HG03378 (cell line): Measurements from ENCODE around the gene LTC4S.
"Not testable (repeated sequence)": the region's sequence is repeated elsewhere in the genome, so short reads cannot be mapped to it uniquely, and the experiment has no call there.

Experiments
- ATAC-seq: cut with Tn5 transposase; IDR thresholded peaks from one replicate; pipeline ENCODE4 v1.9.1; 2021; ENCODE audit warnings: mild to moderate bottlenecking, moderate library complexity; ENCODE audit not compliant: unreplicated experiment

The LTC4S gene

DNA sequence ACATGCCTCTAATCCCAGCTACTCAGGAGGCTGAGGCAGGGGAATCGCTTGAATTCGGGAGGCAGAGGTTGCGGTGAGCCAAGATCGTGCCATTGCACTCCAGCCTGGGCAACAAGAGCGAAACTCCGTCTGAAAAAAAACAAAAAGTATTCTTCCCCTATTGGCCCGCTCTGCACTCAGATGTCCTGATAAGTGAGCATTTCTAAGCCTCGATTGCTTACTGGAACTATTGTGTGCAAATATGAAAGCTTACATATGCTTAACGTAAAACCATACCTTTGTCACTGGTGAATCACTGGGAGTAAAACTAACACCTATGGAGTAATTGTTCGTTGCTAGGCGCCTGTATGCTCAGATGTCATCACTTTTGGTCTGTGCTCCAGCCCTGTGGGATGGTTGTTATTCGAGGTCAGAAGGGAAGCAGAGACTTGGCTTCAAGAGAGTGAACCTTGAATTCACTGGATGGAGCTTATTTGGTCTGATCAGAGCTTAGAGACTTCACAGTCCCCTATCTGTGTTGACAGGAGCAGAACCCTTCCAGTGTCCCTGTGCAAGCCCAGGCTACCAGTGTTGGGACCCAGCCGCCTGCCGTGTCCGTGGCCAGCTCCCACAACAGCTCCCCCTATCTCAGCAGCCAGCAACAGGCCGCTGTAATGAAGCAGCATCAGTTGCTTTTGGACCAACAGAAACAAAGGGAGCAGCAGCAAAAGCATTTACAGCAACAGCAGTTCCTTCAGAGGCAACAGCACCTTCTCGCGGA, 25.3 kb upstream of the LTC4S start:
- ATAC-seq: no peak

DNA sequence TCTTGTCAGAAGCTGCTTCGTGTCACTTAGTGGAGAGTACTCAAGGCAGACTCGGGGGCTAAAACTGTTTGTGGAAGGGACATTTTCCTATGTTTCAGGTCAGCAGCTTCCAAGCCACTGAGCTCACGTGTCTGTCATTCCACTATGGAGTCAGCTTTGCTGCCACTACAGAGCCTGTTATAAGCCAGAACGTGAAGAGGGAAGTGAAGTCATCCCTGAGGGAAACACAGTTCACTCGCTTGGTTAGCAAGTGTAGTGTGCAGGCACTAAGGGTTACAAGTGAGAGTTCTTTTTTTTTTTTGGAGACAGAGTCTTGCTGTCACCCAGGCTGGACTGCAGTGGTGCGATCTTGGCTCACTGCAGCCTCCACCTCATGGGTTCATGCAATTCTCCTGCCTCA, 24.5 kb upstream of the LTC4S start:
- ATAC-seq: no peak

DNA sequence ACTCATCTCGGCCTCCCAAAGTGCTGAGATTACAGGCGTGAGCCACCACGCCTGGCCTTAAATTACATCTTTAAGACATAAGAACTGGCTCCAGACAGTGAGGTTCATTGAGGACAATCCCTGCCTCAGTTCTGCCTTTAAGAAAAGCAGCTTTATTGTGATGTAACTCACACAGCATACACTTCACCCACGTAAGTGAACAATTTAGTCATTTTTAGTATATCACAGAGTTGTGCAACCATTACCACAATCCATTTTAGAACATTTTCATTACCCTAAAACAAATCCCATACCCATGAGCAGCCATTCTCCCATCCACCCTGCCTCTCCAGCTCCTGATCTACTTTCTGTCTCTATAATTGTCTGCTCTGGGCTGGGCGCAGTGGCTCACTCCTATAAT, 24.0 kb upstream of the LTC4S start:
- ATAC-seq: no peak

DNA sequence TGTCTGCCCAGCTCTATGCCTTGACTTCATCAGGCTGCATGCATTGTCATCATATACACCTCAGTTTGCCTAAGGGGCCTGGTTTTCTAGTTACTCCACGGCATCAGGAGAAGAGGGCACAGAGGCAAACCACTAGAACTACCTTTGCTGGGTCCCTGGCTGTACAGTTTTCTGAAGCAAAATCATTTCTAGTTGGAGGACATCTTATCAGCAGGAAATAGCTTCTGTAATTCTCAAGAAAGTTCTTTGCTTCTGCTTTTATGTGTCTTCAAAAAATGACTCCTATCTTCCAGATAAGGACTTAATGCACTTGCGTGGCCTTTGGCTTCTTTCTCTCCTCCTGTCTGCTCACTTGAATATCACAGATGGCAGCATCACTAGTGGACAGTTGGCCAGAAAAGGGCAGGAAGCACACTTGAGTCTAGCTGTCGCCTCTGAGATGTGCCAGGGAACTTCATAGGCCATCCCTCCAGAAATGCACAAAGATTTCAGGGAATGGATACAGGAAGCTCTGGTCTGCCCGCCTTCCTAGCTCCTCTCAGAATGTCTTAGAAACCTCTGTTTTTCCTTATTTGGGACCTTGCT, 22.4 kb upstream of the LTC4S start:
- no peak for ATAC-seq

DNA sequence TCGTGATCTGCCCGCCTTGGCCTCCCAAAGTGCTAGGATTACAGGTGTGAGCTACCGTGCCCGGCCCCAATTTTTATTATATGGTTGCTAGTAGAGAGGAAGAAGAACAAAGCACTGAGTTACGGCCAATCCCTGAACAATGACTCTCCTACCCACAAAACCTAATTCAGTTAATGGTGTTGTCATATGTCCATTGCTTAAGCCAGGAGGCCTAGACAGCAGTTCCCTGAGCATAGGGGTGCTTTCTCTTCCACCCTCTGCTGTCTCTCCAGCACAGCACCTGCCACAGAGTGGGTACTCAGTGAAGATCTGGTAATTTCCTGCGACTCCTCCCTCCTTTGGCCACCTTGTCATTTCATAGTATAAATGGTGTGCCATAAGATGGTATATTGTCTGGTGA, 21.4 kb upstream of the LTC4S start:
- no peak for ATAC-seq

DNA sequence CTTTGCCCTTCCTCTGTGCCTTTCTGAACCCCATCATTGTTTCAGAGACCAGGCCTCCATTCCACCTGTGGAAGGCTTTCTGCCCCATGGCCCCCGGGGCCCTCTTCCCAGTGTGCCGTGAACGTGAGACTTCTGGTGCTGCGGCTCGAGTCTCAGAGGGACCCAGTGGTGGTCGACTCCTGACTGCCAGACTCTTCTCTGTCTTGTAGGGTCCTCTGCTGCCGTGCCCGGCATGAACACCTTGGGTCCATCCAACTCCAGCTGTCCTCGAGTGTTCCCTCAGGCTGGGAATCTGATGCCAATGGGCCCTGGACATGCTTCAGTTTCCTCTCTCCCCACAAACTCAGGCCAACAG, 20.1 kb upstream of the LTC4S start:
- ATAC-seq: no peak

DNA sequence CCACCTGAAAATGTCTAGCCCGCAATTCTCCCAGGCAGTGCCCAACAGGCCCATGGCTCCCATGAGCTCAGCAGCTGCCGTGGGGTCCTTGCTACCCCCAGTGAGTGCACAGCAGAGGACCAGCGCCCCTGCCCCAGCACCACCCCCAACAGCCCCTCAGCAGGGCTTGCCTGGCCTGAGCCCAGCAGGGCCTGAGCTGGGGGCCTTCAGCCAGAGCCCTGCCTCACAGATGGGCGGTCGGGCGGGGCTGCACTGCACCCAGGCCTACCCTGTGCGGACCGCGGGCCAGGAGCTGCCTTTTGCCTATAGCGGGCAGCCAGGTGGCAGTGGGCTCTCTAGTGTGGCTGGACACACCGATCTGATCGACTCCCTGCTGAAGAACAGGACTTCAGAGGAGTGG, 19.3 kb upstream of the LTC4S start:
- no peak for ATAC-seq

DNA sequence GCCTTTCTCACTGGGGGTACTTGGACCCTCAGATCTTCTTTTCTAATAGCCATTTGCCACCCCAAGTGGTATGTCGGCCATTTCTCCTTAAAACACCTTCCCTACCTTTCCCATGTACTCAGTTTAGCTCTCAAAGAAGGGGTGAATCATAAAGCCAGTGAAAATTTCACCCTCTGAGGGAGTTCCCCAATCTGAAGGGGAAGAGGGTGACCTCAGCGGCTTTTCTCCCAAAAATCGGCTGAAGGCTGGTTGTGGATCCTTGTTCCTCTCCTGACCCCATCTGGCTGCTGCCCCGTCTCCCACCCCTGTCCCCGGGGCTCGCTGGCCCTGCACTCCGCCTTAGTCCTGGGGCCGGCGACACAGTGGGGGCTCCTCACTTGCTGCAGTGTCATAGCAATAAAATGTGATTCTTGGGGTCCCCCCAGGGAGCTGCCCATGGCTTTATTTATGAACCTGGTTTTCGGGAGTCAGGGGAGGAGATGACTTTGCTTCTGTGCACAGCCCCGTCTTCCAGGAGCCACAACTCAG, 17.3 kb upstream of the LTC4S start:
- ATAC-seq: no peak

DNA sequence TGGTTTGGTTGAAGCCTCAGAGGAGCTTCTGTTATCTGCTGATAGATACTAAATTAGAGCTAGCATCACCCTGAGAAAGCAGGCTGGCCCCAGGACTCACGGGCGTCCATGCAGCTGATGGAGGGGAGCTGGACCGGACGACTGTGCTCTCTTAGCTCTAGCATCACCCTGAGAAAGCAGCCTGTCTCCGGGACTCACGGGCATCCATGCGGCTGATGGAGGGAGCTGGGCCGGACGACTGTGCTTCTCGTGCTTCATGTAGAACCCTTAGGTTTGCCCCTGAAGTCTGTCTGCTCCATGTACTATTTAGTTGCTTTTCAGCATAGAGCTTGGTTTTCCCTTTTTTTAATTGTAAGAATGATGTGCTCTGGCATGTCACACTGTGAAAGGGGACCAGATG, 16.3 kb upstream of the LTC4S start:
- ATAC-seq: no peak

DNA sequence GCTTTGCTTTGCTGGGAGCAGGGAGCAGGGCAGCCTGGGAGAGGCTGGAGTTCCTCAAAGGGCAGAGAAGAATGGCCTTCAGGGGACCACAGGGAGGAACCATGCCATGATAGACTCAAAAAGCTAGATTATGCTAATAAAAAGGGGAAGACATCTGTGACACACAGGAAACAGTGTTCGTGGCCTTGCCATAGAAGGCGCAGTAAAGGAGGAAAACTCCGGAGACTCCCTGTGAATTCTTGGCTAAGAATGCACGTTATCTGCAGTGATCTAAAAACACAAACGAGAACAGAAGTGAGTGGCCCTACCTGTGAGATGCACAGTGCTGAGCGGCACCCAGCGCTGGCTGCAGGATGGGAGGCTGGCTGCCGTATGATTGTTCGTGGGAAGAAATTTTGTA, 15.9 kb upstream of the LTC4S start:
- no peak for ATAC-seq

DNA sequence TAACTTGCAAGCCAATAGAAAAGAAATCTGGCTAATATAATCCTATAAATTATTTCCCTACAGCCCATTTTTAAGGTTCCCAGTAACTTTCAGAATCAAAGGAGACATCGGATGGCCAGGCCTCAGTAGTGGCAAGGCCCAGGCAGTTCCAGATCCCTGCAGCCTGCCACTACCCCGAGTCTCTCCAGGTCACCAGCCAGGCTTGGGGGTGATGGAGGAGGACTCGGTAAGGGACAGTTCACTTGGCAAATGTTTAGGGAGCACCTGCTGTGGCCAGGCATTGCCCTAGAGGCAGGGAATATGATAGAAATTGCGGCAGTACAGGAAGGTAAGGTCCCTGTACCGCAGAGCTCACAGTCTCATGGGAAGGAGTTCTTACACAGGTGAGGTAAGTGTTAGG, 15.2 kb upstream of the LTC4S start:
- no peak for ATAC-seq

DNA sequence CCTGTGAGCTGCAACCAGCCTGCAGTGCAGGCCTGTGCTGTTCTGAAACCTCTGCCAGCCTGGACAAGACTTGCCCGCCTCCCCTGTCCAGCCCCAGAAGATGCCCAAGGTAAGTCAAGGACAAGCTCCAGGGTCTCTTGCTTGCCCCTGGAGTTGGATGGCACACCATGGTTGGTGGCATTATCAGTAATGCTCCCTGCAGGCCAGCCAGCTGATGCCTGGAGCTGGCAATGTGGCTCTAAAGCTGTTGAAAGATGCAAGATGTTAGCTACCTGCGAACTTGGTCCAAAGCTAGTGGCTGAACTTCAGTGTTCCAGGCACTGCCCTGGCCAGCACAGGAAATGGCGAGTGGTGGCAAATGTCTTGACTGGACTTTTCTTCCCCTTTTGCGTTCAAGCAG, 14.0 kb upstream of the LTC4S start:
- ATAC-seq: no peak

DNA sequence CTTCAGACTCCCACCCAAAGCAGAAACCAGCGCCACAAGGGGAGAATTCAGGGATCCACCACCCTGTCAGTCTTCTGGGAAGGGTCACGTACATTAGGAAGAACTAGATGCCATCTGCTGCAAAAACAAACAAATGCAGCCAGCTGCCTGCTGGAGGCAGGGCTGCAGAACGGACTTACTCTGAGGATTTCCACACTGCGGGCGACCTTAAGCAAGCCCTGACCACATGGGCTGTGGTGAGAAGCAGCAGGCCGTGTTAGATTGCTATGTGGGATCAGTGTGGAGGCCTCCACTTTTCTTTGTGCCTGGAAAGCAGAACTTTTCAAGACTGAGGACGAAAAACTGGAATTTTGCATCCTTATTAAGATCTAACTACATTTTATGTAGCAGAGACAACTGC, 13.4 kb upstream of the LTC4S start:
- no peak for ATAC-seq

DNA sequence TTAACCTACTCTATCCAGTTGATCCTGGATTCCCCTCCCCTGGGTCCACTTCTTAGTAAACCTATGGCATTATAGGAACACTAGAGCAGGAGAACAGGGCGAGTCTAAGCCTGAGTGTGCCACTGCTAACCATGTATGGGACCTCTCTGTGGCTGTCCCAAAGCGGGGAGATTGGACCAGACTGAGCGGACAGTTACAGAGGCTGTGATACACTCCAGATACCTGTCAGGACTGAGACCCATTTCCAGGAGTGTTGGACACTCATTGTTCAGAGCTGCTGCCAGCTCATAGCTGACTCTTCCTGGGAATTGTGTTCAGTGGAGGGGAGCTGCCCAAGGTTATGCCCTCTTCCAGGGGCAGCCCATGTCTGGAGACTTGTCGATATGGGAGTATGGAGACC, 11.9 kb upstream of the LTC4S start:
- no peak for ATAC-seq

DNA sequence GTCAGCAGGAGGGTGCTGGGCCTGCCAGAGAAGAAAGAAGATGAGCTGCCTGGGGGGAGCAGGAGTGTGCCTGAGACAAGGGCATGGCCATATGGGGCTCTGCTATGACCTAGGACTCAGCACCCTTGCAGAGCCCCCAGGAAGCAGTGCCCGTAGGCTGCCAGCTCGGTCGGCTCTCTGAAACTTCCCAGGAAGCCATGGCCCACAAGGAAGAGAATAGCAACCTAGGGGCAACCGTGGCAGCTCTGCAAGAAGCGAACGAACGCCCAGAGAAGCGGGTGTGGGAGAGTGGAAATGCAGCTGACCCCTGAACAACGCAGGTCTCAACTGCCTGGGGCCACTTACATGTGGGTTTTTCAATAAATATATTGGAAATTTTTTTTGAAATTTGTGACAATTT, 10.7 kb upstream of the LTC4S start:
- no peak for ATAC-seq

DNA sequence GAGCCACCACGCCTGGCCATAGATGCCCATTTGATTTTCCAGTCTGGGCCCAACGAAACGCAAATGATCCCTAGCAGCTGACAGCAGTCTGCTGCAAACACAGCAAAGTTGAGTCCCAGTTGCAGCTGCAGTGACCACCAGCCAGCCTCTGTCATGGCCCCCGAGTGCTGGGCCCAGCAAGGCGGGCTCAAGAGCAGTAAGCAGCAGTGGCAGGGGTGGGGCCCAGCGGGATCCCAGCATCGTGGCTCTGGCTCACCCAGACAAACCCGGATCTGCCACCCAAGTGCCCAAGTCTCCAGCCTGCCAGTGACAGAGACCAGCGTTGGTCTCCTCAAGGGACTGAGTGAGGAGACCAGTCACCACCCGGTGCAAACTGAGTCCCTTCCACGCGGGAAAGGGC, 6.9 kb upstream of the LTC4S start:
- no peak for ATAC-seq

DNA sequence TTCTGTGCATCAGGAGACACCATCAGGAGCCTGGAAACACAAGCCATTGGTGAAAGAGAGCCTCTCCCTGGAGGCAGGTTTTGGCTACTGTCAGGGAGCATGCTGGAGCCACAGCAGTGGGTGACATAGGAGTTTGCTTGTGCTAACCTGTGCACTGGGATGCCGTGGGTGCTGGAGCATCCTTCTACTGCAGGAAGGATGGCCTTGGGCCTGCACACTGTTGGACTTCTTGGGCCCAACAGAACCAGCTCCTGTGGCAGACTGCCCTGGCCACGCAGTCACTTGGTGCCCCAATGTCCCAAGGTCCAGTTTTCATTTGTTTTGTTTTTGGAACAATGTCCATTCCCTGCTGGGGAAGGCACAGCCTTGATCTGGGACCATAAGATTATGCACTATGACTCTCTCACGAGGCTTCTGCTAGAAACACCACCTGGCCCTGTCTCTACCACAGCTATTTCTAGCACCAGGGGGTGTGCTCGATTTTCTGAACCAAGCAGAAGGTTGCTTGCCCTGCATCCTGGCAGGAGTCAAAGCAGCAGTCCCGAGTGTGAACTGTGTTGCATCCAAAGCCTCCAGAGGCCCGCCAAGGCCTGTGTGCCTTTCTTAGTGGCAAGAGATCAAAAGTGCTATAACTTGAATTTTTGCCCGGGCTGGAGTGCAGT, 5.5 kb upstream of the LTC4S start:
- no peak for ATAC-seq

DNA sequence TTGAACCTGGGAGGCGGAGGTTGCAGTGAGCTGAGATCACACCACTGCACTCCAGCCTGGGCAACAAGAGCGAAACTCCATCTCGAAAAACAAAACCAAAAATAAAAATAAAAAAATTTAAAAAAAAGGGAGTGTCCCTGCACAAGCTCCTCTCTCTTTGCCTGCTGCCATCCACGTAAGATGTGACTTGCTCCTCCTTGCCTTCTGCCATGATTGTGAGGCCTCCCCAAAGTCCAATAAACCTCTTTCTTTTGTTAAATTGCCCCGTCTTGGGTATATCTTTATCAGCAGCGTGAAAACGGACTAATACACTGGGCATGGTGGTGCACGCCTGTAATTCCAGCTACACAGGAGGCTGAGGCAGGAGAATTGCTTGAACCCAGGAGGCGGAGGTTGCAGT, 4.5 kb upstream of the LTC4S start:
- ATAC-seq: not testable (repeated sequence)

DNA sequence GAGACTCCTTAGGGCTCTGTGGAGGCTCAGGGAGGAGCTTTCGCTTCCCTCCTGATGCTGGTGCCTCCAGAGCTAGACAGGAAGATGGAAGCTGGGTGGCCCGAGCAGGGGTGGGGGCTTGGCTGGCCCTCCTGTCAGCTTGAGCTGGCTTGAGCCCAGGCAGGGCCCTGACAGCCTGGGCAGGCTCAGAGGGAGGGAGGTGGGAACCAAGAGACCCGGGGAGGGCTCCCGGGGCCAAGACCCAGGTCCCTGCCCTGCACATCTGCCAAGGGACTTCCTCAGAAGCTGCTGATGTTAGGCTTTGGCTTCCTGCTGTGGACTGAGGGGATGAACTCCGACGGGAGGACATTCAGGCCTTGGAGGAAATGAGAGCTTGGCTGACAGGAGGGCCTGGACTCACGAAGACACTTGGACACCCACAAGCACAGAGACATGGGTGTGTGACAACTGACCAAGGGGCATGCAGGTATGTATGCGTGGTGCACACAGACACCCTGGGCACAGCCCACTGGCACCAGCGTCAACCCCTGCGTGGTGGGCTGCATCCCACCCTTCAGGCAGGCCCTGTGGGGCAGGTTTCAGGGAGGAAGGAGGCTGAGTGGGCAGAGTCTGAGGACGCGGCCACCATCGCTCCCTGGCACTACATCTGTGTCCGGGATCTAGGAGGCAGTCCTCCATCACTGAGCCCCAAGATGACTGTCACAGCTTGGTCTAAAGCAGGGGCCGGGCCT, 1.7 kb upstream of the LTC4S start:
- no peak for ATAC-seq

DNA sequence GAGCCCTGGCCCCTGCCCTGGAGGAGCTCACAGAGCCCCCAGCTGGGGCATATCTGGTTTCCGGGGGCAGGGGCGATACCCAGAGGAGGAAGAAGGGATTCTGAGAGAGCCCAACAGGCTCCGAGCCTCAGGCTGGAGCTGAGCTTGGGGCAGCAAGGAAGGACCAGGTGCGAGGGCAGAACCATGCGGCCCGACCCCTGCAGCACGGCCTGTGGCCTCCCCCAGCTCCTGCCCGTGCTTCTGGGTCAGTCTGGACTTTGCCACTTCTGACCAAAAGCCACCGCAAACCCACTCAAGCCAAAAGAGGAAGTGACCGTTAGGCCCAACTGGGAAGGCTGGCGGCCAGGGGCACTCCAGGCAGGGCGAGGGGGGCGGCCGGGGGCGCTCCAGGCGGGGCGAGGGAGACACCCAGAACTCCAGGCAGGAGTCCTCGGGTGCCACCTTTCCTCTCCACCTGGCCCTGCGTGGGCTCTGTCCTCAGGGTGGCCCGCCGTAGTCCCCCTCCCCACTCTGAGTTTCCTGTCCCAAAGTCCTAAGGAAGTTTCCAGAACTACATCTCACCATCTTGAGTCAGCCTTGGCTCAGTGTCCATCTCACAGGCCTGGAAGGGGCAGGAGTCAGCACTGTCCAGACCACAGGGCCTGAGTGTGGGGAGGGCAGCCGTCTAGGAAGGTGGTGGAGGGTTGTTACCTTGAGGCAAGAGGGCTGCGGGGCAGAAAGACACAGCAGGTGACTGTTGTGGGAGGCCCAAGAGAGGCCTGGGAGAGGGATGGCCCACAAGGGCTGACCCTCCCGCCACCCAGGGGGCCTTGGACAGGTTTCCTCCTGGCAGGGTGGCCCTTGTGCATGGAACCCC, 946 bp upstream of the LTC4S start:
- ATAC-seq: no peak

DNA sequence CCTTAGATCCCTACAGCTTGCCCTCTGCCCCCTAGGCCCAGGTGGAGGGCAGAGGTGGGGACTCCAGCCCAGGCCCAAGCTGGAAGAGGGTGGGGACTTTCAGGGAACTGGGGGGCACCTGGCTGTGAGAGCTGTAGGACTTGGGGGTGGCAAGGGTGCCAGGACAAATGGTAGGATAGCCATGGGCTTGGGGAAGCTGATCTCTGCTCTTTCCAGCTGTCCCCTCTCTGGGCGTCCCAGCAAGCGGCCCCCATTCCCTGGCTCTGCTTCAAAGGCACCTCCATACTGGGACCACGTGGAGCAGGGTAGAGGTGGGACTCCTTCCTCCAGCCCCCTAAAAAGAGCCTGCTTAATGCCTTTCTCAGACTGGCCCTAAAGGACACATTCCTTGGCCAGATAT, 385 bp downstream of the LTC4S start:
- no peak for ATAC-seq
